ENCODE results near the gene ZNF346. TPM values are rescaled to one million over a fixed set of nuclear protein-coding genes. Genes with fewer than 3 reads are reported as not detected.
"Not testable (repeated sequence)": the region's sequence is repeated elsewhere in the genome, so short reads cannot be mapped to it uniquely, and the experiment has no call there.

ZNF346 gene
- total RNA-seq, 2 experiments from 2014 or later: 21.2 TPM

GRCh38 chr5:177044641-177045040 is 22.1 kb downstream of the ZNF346 start:
- ChIA-PET CTCF (interaction anchor here (0.9 to 1.3 kb wide), 2 partner anchors 10 to 27 kb away, joined by 3 to 4 read pairs; no protein-coding TSS in a partner anchor), POLR2A (no interaction called here)

- ChIA-PET POLR2A (no interaction called here), CTCF (interaction anchor here (1.3 kb wide), 1 partner anchor 26 kb away, joined by 4 read pairs; no protein-coding TSS in a partner anchor)
These were observed 23.1 kb downstream of the ZNF346 start for GRCh38 chr5:177045631-177046030.

DNA sequence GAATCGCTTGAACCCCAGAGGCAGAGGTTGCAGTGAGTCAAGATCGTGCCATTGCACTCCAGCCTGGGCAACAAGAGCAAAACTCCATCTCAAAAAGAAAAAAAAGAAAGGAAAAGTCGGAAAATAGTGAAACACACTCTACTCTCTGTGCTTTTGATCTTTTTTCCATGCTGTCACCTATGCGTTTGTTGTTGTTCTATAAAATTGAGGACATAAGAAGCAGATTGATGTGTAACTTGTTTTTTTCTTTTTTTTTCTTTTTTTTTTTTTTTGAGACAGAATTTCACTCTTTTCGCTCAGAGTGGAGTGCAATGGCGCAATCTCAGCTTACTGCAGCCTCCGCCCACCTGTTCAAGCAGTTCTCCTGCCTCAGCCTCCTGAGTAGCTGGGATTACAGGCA is 26.0 kb downstream of the ZNF346 start:
- CTCF ChIA-PET, POLR2A ChIA-PET: not testable (repeated sequence)

DNA sequence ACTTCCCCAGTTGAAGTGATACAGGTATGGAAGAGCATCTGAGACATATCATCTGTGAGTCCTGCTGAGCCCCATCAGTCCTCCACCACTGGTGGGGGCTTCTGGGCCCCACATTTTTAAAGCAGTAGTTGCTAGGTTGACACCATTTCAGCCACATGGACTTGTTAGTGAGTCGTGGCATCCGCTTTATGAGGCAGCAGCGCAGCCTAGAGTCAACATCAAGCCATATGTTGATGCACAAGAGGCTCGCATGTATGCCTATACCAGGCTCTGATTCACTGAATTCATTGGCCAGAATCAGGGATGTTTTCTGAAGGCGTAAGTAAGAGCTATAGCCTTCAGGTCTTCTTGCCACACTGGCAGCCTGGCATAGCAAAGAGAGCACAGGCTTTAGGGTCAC is 26.8 kb downstream of the ZNF346 start:
- ChIA-PET CTCF (no interaction called here), POLR2A (no interaction called here)

- ChIA-PET POLR2A (no interaction called here), CTCF (interaction anchor here (0.6 kb wide), 2 partner anchors 12 to 105 kb away, joined by 3 read pairs; no protein-coding TSS in a partner anchor)
These were observed 42.2 kb downstream of the ZNF346 start for GRCh38 chr5:177064500-177065277.

GRCh38 chr5:177065491-177065890 is 43.0 kb downstream of the ZNF346 start:
- CTCF ChIA-PET: no interaction called here
- POLR2A ChIA-PET: no interaction called here

DNA sequence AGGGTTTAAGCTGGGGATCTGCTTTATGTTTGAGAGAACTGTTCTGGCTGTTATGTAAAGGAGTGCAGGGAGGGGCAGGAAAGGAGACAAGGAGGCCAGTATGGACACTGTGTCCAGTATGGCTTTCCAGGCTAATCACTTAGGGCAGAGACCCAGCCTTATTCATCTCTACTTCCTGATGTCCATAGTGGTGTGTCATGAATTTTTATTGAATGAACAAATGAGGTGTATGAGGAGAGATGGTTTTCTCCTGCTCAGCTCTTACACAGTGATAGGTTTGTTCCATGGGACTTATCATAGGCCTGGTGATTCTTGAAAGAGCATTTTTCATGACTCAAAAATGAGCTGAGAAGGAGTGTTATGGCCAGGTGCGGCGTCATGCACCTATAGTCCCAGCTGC is 43.7 kb downstream of the ZNF346 start:
- POLR2A ChIA-PET: no interaction called here
- CTCF ChIA-PET: no interaction called here

DNA sequence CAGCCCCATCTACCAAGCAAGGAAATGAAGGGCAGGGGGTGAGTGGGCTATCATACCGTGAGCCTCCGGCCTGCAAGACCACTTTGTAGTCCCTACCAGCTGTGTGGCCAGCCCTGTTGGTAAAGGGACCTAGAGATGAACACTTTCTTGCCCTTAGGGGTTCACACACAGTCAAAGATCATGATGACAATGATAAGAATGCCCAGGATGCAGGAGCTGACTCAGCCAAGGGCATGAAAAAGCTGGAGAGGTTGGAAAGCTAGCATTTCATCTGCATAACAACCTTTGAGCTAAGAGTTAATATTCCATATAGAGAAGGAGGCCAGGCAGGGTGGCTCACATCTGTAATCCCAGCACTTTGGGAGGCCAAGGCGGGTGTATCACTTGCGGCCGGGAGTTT is 45.0 kb downstream of the ZNF346 start:
- POLR2A ChIA-PET: no interaction called here
- CTCF ChIA-PET: interaction anchor here (0.6 to 6.2 kb wide), 2 partner anchors 44 to 1325 kb away, joined by 3 to 50 read pairs; no protein-coding TSS in a partner anchor

GRCh38 chr5:177070536-177071191 is 48.2 kb downstream of the ZNF346 start:
- CTCF ChIA-PET: interaction anchor here (1.1 to 6.2 kb wide), 4 partner anchors 9 to 41 kb away, joined by 3 to 50 read pairs (median 4); partner anchors contain the start of gene FGFR4
- POLR2A ChIA-PET: no interaction called here

DNA sequence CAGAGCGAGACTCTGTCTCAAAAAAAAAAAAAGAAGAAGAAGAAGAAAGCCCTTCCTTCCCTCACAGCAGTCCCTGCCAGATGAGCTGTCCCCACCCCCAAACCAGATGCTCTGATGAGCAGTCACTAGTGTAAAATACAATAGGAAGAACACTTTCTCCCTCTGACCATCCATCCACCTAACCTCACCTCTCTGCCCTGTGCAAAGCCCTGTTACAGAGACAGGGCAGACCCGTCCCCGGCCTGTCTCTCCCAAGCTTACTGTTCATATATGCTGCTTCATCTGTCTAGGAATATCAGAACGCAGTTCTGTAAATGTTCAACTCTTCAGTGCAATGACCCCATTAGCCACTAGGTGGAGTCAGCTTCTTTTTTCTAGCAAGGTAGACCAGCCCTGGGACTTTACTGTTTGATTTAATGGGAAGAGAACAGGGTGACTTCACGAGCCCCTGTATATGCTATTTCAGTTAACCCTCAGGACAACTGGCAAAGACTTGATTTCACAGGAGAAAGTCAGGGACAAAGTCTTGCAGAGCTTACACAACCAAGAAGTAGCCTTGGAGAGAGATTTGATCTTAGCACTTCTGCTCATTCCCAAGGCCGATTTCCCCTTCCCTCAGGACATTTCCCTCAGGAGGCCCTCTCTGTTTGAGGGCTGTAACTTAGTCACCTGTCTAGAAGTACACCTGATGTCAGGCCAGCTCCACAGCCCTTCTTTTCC is 49.3 kb downstream of the ZNF346 start:
- POLR2A ChIA-PET: interaction anchor here (0.6 kb wide), 1 partner anchor 33 kb away, joined by 3 read pairs; no protein-coding TSS in a partner anchor
- CTCF ChIA-PET: interaction anchor here (0.7 to 6.2 kb wide), 10 partner anchors 11 to 413 kb away, joined by 3 to 50 read pairs (median 4); partner anchors contain the start of gene FGFR4

DNA sequence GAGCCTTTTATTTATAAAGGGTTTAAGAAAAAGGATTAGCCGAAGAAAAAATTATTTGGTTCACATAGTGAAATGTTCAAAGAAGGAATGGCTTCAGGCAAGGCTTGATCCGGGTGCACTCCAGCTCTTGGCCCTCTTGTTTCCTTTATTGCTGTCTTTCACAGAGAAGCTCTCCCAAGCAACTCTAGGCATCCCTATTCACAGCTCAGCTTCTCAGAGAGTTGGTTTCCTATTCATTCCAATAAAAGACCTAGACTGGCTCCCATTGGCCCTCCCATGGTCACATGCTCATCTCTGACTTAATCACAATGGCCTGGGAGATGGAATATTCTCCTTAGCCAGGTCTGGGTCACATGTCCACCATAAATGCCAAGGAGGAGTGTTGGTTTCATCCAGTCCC is 54.8 kb downstream of the ZNF346 start:
- CTCF ChIA-PET: no interaction called here
- POLR2A ChIA-PET: no interaction called here

DNA sequence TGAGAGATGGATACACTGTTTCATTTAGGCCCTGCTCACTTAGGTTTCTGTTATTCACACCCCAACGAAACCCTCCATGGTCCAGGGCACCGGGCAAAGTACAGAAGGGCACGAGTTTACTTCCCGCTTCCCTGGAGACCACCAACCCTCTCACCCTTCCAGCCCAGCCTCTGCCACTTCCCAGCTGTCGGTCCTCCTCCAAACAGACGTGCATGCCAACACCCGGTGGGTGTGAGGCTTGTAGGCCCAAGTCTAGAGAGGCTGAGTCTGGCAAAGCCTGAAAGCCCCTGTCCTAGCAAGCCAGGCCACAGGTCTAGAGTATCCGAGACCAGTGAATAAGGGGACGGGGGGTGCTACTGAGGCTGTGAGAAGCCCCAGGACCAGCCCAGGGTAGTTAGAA is 57.1 kb downstream of the ZNF346 start:
- CTCF ChIA-PET: no interaction called here

GRCh38 chr5:177080265-177080664 is 57.8 kb downstream of the ZNF346 start:
- CTCF ChIA-PET: no interaction called here

More for the DNA sequence above, 57.1 kb downstream of the ZNF346 start:
- POLR2A ChIA-PET: no interaction called here

DNA sequence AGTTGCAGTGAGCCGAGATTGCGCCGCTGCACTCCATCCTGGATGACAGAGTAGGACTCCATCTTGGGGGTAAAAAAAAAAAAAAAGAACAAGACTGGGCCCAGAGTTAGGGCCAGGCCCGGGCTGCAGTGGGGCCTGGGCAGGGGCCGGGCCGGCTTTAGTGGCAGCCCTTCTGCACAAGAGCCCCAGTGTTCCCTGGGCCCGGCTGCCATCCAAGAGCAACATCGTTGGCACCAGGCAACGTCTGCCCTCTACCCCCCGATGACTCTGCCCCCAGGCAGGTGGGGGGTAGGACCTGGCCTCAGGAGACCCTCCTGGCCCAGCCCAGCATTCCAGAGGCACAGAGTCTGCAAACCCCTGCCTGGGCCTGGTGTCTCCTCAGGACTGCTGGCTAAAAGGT is 59.4 kb downstream of the ZNF346 start:
- POLR2A ChIA-PET: no interaction called here

More at GRCh38 chr5:177080265-177080664, 57.8 kb downstream of the ZNF346 start:
- POLR2A ChIA-PET: no interaction called here

GRCh38 chr5:177083357-177083756 is 60.9 kb downstream of the ZNF346 start:
- POLR2A ChIA-PET: no interaction called here
- CTCF ChIA-PET: interaction anchor here (0.7 to 1.7 kb wide), 4 partner anchors 11 to 402 kb away, joined by 3 to 6 read pairs (median 3); no protein-coding TSS in a partner anchor

More for the DNA sequence above, 59.4 kb downstream of the ZNF346 start:
- CTCF ChIA-PET: interaction anchor here (1.4 kb wide), 1 partner anchor 30 kb away, joined by 3 read pairs; no protein-coding TSS in a partner anchor

DNA sequence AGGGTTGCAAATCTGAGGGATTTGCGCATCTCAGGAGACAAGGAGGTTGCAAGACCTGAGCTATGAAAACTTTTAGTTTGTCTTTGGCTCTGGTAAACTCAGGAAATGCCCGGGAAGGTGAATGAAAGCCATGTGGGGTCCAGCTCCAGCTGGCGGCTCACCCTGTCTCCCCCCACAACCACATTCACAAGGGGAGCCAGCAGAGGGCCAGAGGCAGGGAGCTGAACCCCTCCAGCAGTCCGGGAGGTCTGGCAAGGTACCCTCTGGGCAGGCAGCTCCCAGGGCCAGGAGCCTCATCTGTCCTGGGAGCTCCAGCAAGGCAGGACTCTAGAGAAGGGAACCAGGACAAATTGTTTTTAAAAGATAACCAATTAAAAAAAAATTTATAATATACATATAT is 61.7 kb downstream of the ZNF346 start:
- ChIA-PET POLR2A (no interaction called here), CTCF (interaction anchor here (1.7 kb wide), 1 partner anchor 12 kb away, joined by 6 read pairs; no protein-coding TSS in a partner anchor)

GRCh38 chr5:177085985-177086653 is 63.6 kb downstream of the ZNF346 start:
- ChIA-PET CTCF (interaction anchor here (2.7 to 3.4 kb wide), 2 partner anchors 13 to 27 kb away, joined by 10 to 19 read pairs; no protein-coding TSS in a partner anchor), POLR2A (no interaction called here)

DNA sequence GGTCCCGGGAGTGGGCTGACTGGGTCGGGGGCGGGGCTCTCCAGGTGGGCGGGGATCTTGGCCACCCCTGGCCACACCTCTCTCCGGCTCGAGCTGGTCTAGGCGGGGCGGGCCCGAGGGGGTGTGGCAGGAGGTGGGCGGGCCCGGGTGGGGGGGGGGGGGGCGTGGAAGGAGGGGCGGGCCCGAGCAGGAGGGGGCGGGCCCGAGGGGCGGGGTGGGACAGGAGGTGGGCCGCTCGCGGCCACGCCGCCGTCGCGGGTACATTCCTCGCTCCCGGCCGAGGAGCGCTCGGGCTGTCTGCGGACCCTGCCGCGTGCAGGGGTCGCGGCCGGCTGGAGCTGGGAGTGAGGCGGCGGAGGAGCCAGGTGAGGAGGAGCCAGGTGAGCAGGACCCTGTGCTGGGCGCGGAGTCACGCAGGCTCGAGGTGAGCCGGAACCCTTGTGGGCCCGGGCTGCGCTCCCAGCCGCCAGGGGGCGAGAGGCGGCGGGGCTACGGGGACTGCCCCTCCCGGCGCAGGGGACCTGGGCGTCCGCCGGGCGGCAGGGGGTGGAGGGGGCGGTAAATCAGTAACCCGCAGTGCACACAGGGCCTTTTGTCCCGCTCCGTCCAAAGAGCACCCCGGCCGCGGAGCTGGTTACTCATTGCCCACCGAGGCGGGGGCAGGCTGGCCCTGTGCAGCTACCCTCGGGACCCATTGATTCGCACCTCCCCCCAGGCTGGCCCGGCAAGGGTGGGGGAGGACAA is 64.3 kb downstream of the ZNF346 start, which contains the start of gene FGFR4:
Gene FGFR4 (plus strand): TSS at position 262 of the 744 bp plus-strand sequence. CDS start 2,688 bp downstream, outside the sequence.
- ChIA-PET CTCF (interaction anchor here (1.0 to 3.4 kb wide), 3 partner anchors 14 to 26 kb away, joined by 3 to 19 read pairs (median 10); no protein-coding TSS in a partner anchor), POLR2A (interaction anchor here (0.8 kb wide), 1 partner anchor 29 kb away, joined by 3 read pairs; no protein-coding TSS in a partner anchor)

All from activated CD8-positive, alpha-beta memory T cell treated with anti-CD3 and anti-CD28 coated beads for 36 hours (primary cell).